ENCODE measurements around the gene CDK6.

CDK6 gene

DNA sequence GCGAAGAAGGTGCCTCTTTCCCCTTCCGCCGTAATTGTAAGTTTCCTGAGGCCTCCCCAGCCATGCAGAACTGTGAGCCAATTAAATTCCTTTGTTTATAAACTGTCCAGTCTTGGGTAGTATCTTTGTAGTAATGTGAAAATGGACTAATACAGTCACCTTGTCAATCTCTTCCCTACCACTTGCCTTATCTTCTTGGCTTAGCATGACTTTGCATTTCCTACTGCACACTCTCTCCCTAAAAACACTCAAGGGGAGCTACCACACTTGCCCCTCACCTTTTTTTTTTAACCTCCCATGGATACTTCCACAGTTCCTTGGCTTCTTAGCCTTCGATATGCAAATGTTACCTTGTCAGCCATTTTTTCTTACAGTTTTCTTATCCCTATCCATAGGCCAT is 7.4 kb upstream of the CDK6 start:
- no peak for DNase-seq

GRCh38 chr7:92843034-92843760 is 6.8 kb upstream of the CDK6 start:
- DNase-seq, result no peak

GRCh38 chr7:92841192-92841591 is 4.8 kb upstream of the CDK6 start:
- DNase-seq, result no peak

DNA sequence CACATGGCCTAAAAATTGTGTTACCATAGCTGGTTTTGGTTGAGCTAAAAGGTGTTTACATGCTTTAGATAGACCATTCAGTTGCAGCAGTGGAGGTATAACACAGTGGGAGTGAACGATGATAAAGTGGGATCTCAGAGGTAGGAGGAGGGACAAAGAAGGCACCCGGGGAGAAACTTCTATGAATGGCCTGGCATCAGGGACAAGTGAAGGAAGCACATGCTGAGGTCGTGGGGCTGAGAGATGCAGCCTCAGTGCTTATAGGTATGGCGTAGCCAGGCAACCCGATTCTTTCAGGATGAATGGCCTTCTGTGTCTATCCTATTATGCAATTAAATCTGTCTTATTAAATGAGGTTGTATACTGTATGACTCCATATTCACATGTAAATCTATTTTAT is 3.9 kb upstream of the CDK6 start:
- no peak for DNase-seq

- DNase-seq, result no peak
Measured at GRCh38 chr7:92839901-92840300, 3.5 kb upstream of the CDK6 start.

DNA sequence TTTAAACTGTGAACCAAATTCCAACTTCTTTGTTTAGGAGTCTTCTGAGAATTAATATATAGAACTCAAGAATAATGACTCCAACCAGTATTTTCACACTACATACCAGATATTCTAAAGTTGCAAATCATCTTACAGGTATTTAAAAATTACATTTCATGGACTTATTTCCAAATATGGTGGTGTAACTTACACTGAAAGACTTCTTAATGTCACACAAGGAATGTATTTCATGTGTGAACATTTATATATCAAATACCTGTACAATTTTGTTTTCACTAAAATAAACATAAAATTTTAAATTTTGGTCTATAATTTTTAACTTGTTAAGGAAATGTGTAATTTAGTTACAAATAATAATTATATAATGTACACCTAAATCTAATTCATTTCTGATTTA is 2.6 kb upstream of the CDK6 start:
- no peak for DNase-seq

- no peak for DNase-seq
Measured at GRCh38 chr7:92837000-92837749, 802 bp upstream of the CDK6 start.

DNA sequence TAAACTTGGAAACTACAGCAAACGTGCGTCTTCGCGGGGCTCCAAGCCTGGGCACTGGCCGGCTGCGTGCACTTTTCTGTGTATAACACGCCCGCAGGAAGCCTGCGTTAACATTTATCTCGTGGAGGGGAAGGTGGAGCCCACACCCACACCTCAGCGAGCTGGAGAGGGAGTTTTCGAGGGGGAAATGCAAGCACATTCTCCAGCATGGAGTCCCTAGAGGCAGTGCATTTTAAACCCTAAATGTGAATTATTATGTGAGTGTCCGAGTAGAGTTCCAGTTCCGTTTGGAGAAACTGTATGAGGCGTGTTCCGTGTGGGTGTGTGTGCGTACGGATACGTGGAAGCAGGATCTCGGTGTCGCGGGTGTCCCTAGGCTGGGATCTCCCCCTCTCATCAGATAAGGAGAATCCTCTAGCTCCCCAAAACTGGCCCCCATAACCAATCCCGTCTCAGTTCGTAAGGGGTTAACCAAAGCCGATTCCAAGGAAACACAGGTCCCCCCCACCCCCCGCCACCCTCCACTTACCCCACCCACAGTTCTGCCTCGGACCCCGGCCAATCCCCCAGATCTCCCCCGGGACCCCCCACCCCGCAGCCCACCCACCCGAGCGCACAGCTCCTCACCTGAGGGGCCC is 403 bp downstream of the CDK6 start:
- no peak for DNase-seq

- DNase-seq, result no peak
Measured at GRCh38 chr7:92835261-92835850, 1.0 kb downstream of the CDK6 start.

DNA sequence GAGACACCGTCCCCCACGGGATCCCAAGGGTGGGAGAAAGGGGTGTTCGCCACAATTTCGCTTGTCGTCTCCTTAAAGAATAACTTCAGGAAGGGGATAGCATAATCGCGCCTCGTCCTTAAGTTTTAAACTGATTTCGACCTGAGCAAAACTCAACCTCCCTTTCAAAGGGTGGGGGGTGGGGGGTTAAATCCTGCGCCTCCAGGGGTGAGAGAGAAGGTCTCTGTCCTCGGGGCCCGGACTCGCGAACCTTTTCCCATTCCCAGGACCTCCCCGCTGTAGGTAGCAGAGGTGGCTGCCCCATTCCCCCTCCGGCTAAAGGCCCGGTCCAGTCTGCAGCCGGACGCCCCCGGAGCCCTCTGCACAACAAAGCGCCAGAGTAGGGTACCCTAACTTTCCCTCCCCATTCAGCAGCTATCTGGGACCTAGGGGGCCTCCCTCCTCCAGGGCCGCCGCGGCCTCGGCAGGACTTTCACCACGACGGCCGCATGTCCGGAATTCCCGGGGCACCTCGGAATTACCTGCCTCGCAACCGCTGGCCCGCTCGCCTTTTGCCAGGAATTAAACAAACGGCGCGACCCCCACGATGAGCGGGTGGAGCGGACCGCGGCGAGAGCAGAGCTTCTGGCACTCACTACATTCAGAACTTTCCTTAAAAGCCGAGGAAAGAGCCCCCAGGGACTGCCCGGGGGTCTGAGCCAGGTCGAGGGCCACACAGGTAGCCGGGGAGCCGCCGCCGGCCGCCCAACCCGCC is 1.7 kb downstream of the CDK6 start:
- DNase-seq, result no peak

- DNase-seq, result no peak
Measured at GRCh38 chr7:92833766-92834506, 2.4 kb downstream of the CDK6 start.

DNA sequence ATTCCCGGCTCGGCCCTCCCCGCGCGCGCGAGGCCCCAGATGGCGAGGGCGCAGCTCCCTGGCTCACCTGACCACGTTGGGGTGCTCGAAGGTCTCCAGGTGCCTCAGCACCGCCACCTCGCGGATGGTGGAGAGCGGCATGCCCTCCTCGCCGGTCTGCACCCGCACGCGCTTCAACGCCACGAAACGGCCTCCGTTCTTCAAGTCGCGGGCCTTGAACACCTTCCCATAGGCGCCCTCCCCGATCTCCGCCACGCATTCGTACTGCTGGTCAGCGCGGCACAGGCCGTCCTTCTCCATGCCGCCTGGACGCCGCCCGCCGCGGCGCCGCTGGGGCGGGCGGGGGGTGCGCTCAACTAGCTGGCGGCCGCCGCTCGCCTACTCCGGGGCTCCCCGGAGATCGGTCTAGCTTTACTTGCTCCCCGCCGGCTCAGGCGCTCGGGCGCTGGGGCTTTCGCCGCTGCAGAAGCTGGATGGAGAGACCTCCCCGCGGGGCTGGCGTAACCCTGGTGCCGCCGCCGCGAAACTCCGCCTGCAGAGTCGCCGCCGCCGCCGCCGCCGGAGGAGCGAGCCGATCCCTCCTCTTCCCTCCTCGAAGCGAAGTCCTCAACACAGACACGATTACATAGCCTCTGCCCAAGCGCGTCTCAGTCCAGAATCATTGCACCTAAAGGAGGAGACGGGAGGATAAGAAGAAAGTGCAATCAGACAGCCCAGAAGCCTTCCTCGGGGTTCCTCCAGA is 3.2 kb downstream of the CDK6 start:
- peak; percentile 63 for DNase-seq

DNA sequence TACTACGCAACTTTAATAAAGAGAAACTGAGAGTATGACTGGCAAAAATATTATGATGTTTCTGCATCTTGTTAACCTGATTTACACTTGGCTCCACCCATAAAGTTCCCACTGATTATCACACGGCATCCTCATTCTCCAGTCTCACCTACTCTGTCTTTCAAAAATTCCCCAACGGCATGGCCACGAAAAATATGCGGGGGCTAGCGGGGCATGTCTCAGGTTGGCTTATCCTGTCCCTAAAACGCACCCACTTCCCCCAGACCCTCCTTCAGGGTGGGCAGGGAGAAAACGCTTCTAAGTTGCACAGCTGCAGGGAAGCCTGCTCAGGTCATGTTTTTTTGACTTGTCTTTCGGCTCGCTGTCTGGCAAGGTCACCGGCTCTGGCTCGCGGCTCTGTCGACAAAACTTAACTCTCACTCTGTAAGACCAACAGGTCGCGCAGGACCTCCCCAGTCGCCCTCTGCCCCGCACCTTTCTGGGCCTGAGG is 3.8 kb downstream of the CDK6 start:
- DNase-seq, result no peak

DNA sequence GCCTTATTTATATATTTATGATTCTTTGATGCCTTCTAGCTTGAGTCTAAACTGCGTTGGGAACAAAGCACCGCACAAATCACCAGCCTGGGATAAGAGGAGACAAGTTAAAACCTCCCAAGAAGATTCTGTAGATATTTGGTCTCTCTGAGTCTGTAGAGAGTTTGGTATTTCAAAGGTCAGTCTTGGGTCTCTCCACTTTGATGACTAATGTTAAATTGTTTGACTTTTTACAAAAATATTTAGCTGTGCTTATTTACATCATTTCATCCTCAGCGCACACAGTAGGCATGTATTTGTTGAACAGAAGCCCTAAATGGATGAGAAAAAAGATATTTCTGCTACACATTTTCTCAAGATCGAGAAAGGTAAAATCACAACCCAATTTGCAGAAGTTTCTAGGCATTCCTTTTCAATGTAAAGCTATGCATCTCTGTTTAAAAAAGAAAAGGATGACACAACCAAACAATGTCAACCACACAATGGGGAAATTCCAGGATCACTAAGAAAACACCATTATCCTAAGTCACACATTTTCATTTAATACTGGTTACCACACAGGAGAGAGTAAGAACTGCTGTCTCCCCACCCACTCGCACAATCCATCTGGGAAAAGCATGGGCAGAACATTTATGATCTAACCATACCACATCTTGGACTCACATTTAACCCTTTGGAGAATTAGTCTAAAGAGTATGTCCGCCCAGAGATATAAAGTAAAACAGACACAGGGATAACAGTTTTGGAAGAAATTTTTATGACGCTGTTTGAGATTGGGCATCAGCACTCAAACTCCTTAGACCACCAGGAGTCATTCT is 4.4 kb downstream of the CDK6 start:
- DNase-seq, result no peak

DNA sequence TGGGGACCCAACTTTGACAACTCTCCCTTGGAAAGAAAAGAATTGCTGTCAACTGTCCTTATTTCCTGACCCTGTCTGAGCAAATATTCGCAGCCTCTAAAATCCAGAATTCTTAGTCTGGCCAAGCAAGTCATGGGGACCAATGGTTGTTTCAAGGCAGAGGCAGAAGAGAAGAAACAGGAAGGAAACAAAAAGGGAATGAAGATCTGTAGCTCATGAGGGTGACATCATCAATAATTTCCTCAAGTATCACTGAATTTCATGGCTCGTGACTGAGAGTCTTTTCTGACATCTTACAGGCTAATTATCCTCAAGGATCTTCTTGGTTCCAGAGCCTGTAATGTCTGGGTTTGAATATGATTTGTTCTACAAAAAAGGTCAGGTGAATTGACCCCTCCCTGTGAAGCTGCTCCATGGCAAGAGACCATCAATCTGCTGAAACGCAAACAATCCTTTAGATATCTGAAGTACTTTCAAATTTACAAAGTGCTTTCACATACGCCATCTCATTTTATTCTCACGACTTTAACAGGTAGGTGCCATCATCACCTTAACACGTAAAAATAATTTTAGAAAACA is 5.8 kb downstream of the CDK6 start:
- no peak for DNase-seq

DNA sequence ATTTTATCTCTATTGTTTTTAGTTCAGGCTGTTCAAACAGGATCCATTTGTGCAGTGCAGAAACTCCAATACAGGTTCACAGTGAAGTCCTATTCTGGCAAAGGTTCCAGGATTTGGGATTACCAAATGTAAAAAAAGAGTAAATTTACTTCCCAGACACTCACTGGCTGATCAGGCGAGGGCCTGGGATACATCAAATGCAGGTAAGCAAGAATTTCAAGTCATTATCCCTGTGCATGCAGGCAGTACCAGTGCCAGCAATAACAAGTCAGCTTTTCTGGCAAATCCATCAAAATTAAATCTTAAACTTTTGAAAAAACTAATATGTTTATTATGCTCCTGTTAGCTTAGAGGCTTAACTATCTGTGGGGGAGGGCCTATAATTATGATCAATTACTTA is 6.3 kb downstream of the CDK6 start:
- DNase-seq, result no peak

DNA sequence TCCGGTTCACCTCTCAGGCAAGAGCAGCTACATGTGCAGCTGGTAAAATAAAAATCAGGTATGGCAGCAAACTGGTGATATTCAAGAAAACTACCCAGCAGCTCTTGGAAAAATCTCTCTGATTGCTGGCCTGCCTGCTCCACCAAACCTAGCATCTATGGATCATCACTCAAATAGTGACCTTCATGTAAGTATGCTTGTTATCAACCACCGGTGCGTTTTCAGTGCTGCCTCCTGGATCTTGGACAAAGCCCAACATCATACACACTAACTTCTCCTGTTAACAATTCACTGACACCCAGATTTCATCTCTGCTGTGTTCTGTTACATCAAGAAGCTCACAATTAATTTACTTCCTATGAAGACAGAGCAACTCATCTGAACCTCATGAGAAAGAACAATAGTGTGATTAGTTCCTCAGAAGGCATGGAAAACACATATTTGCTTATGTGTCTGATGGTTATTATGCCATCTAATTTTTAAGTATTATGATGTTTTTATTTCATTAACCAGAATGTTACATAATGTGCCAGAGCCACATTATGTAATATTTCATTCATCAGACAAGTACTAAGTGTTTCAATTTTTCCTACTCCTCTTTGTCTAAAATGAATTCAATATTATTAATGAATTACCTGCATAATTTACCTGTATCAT is 8.8 kb downstream of the CDK6 start:
- DNase-seq, result no peak

- DNase-seq, result no peak
Measured at GRCh38 chr7:92826258-92826938, 10.0 kb downstream of the CDK6 start.

Measured in NCI-H2029 (cell line).